Measurements from ENCODE around the gene SLC35B1.

GRCh38 chr17:49730078-49730784 is 22.5 kb upstream of the SLC35B1 start:
- TF ChIP-seq EZH2phosphoT487 (IDR thresholded peaks at IDR 0.05; ENCODE audit: borderline replicate concordance, low read depth, low read length) (no peak), CTCF (conservative IDR thresholded peaks at IDR 0.05; ENCODE audit: low read length) (no peak)

All from OCI-LY7 (cell line).